Right renal pelvis (tissue), 4 donors: ENCODE data around the gene RBBP5. TPM values are rescaled to one million over a fixed set of nuclear protein-coding genes. Genes with fewer than 3 reads are reported as not detected.

ENCODE experiments used
- DNase-seq, 4 donors: peaks; one replicate each; pipeline ENCODE4 v3.0.0-alpha.2; 2013; ENCODE audit warnings: low read depth in 4 of 4, low spot score in 3 of 4, missing footprints in 1 of 4
- polyA plus RNA-seq, 4 donors: library from polyadenylated mRNA; unstranded; fragments of 120-200 nt; gene quantifications; one replicate each; pipeline ENCODE4 v1.2.1, GENCODE V29; 2013; ENCODE audit not compliant: insufficient read length in 4 of 4

RBBP5 gene
- polyA plus RNA-seq, 4 donors: 19.2 to 22.9 (median 21.0) TPM

DNA sequence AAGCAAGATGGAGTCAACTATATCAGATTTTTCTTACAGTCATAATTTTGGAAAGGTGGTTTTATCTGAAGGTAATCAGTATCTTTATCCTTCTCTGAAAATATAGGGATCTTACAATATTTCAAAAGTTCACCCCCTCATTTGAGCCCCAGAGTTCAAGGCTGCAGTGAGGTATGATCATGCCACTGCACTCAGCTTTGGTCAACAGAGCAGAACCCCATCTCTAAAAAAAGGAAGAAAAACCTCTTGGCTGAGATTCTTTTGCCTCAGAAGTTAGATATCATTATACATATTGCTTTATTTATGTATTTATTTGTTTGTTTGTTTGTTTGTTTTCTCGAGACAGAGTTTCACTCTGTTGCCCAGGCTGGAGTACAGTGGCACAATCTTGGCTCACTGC lies 11.5 kb upstream of the RBBP5 start:
- no peak for DNase-seq

- DNase-seq: no peak
Measured at GRCh38 chr1:205129447-205130029, 7.8 kb upstream of the RBBP5 start.

DNA sequence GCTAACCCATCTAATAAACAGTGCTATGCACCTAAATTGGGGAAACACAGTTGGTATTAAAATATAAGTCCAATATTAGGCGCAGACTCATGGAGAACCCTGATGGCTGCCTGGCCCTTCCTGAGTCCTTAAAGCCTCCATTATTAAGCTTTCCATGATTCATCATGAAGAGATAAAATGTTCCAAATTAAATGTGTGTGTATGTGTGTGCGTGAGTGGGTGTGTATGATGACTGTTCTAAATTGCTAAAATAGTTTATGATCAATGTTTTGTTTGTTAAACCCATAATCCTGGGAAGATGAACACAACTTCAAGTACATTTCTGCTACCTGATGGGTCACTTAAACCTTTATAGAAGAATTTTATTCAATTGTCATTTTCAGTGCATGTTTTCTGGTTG lies 6.3 kb upstream of the RBBP5 start:
- DNase-seq: no peak

- no peak for DNase-seq
Measured at GRCh38 chr1:205127646-205128045, 5.9 kb upstream of the RBBP5 start.

DNA sequence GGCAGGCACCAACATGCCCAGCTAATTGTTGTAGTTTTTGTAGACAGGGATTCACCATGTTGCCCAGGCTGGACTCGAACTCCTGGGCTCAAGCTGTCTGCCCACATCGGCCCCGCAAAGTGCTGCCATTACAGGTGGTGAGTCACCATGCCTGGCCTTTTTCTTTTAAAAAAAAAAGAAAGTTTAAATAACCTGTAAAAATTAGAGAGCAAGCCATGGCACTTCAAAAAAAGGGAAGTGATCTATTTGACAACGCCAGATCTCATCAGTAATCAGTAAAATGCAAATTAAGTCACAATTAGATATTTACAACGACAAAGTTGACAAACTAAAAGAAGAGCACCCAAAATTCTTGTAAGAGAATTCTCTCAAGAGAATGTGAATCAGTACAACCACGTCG lies 2.9 kb upstream of the RBBP5 start:
- DNase-seq: no peak

- DNase-seq: no peak
Measured at GRCh38 chr1:205122489-205122882, 708 bp upstream of the RBBP5 start.

DNA sequence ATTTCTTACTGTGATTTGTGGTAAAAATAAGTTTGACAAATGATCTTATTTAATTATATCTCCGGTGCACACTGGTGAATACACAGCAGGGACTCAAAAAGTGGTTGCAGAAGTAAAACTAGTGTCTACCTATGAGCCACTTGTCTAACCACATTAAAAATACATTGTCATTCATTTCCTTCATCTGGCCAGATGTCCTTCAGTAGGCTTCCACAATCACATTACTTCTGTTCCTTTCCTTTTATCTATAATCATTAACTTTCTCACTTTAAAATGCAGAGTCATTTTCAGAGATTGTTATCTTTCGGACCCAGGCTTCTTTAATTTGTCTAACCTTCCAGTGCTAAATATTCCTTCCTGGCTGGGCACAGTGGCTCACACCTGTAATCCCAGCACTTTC lies 3.0 kb downstream of the RBBP5 start:
- DNase-seq: no peak

GRCh38 chr1:205111354-205111753 lies 10.4 kb downstream of the RBBP5 start:
- DNase-seq: no peak

- DNase-seq: no peak
Measured at GRCh38 chr1:205109711-205110110, 12.1 kb downstream of the RBBP5 start.

- no peak for DNase-seq
Measured at GRCh38 chr1:205109269-205109668, 12.5 kb downstream of the RBBP5 start.

GRCh38 chr1:205108464-205108863 lies 13.3 kb downstream of the RBBP5 start:
- no peak for DNase-seq

GRCh38 chr1:205107327-205107726 lies 14.5 kb downstream of the RBBP5 start:
- no peak for DNase-seq

DNA sequence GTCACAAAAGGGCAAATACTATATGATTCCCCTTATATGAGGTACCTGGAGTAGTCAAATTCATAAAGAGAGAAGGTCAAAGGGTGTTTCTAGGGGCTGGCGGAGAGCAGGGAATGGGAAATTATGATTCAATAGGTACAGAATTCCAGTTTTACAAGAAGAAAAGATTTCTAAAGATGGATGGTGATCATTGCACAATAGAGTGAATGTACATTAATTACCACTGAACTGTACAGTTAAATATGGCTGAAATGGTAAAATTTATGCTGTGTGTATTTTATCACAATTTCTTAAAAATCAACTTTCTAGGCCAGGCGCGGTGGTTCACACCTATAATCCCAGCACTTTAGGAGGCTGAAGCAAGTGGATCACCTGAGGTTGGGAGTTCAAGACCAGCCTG lies 19.4 kb downstream of the RBBP5 start:
- DNase-seq: no peak

GRCh38 chr1:205098242-205098641 lies 23.5 kb downstream of the RBBP5 start:
- DNase-seq: no peak

DNA sequence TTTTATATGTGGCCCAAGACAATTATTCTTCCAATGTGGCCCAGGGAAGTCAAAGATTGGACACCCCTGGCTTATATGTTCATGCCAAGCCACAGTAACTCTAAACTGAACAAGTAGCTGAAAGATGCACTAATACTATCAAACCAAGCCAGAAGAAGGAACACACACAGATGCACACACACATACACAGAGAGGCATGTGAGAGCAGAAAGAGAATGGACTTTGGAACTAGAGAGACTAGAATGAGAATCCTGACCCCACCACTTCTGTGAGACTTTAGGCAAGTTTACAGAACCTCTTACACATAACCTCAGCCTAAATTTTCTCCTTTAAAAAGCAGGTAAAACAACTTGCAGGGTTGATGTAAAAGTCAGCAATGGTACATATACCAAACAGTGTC lies 26.4 kb downstream of the RBBP5 start:
- DNase-seq: no peak

- no peak for DNase-seq
Measured at GRCh38 chr1:205091043-205091740, 30.6 kb downstream of the RBBP5 start.

DNA sequence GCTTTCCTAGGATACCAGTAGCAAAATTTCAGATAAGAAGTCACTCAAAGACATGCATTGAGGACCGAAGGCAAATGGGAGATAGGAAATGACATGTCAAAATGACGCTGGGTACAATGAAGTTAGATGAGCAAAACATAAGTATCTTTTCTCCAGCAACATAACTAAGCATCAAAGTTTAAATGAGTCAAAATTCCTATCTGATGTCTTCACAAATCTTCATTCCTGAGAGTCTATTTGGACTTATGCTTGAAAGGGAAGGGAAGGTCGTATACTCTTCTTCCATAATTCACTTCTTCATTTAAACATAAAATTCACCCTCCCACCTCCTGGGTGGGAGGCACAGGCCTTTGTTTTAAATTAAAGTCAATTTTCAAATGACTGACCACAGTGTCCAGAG lies 33.4 kb downstream of the RBBP5 start:
- DNase-seq: no peak

DNA sequence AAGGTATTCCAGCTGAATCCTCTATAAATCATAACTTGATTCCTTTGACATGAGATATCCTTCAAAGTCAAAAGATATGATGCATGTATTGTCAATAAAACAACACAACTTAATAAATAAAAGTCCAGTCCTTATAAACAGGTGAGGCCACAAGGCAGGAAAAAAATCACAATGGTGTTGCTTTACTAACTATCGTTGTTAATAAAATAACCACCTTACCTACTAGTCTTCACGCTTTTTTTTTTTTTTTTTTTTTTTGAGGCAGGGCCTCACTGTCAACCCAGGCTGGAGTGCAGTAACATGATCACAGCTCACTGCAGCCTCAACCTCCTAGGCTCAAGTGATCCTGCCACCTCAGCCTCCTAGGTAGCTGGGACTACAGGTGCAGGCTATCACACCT lies 37.4 kb downstream of the RBBP5 start, which contains the start of gene TMEM81:
TSS of gene TMEM81 (minus strand) at position 101 of the 400 bp plus-strand sequence. CDS start 140 bp downstream, outside the sequence.
- DNase-seq: no peak

GRCh38 chr1:205082431-205082830 lies 39.3 kb downstream of the RBBP5 start:
- no peak for DNase-seq

- no peak for DNase-seq
Measured at GRCh38 chr1:205077934-205078311, 43.9 kb downstream of the RBBP5 start.

DNA sequence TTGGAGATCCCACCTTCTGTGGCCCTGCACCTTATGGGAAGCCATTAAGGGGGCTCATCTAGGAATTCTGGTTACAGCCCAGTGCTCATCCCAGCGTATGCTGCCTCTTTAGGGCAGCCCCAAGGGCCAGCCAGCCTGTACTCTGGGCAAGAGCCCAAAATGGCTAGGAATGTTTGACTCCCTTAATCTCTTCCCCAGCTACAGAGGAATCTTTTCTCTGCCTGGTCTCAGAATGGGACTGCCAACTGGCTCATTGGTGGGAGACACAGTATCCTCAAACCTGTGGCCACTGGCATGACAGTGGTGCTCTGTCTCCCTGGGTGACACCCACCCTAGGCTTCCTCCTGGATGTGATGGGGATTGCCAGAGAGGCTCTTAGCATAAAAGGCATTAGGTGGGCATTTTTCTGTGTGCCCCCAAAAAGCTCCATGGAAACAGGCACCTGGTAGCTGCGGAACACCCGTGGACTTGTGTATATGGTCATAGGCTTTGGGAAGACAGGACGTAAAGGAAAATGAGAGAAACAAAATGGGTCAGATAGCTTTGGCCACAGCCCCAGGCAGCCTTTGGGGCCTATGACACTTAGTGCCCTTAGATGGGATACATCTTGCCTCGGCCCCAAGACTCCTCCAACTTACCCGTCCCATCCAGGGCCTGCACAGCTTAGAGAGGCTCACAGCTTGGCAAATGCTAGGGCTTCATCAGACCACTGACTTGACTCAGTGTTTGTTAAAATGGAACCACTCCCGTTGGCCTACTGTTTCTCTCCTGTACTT lies 44.4 kb downstream of the RBBP5 start:
- no peak for DNase-seq

DNA sequence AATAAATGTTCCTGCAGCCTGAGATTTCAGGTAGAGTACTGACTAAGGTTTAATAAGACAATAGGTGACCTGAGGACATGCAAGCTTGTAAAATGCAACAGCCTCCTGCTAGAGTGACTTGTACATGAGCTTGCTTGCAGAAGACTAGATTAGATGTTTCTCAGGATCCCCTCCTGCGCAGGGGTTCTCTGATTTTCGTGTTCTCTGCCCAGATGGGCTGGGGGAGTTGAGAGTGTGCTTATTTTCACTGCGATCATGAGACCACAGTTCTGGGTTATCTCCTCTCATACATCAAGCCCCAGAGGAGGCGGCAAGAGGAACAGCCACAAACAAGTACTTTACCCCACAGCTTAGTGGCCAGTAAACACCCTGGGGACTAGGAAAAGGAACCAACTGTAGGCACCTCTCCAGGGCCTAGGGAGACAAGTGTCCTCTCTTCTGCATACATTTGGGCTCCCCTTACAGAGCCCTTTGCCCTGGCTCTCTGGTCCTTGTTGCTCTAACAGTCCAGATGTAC lies 45.5 kb downstream of the RBBP5 start:
- no peak for DNase-seq
